A549 treated with Mapracorat at 1 μM for 4 hours (cell line): Measurements from ENCODE around the gene CNEP1R1. TPM values are rescaled to one million over a fixed set of nuclear protein-coding genes. Genes with fewer than 3 reads are reported as not detected.

Experiments used
- total RNA-seq: library from RNA; stranded (reverse); fragments of 200-300 nt; extraction: Qiagen RNA extraction; gene quantifications from 5 replicates; pipeline ENCODE4 v1.2.3, GENCODE V29; 2022

The CNEP1R1 gene
- total RNA-seq = 17.4 to 21.8 TPM (median 20.6 TPM) in 5 replicates

GRCh38 chr16:50024684-50025536 lies at the start of gene CNEP1R1:
Gene CNEP1R1, plus strand, starts transcription at chr16:50025225. Its CDS starts 91 bp downstream, at chr16:50025316.

GRCh38 chr16:50065624-50066481 lies 40.8 kb downstream of the CNEP1R1 start, which contains the start of gene HEATR3:
Gene HEATR3, plus strand, starts transcription at chr16:50065970. Its CDS starts 162 bp downstream, at chr16:50066132.

Other genes with a start within 250 kb of the CNEP1R1 start
- gene ZNF423, start 169.1 kb upstream of the CNEP1R1 start, total RNA-seq = 0.05 to 0.29 TPM (median 0.08 TPM) in 5 replicates
- 11.6 to 14.8 TPM (median 14.1 TPM) in 5 replicates for gene HEATR3, start 40.7 kb downstream of the CNEP1R1 start, total RNA-seq
- 9.3 to 12.8 TPM (median 11.8 TPM) in 5 replicates for gene TENT4B, start 128.1 kb downstream of the CNEP1R1 start, total RNA-seq
- gene ADCY7, start 241.3 kb downstream of the CNEP1R1 start, total RNA-seq = 9.6 to 16.8 TPM (median 13.3 TPM) in 5 replicates